ENCODE measurements around the gene TSEN2. TPM values are rescaled to one million over a fixed set of nuclear protein-coding genes. Genes with fewer than 3 reads are reported as not detected.

Gene TSEN2
- total and polyA plus RNA-seq, 2 of the 4 experiments (the other 2 are of a cell fraction) = 9.5 to 14.2 TPM

- no peak for ATAC-seq (ENCODE audit: low read depth)
- BruUV-seq (replicated peaks) = no TSS peak
- Histone ChIP-seq H4K8ac (ENCODE audit: low read depth in 2 of 2, low read length in 2 of 2) (peak overlapping the region; percentile 16 to 83), H2BK15ac (ENCODE audit: low read depth, low read length) (no peak overlapping the region), H2BK120ac (ENCODE audit: low read depth, low read length) (no peak overlapping the region), H2BK20ac (ENCODE audit: low read depth, low read length) (no peak overlapping the region), H2AK5ac (ENCODE audit: low read depth, low read length) (0 out of 2 replicates have a peak overlapping the region, but pooled peaks have one; percentile 2), H3K4me1 (ENCODE audit: control insufficient read depth, insufficient read depth, low read length) (no peaks in the 10 kb centered on the region; the same call in 1 of the 2 replicates), H4K91ac (ENCODE audit: insufficient read depth, low read depth, low read length) (peak overlapping the region; percentile 48; the same call in 1 of the 2 replicates), H3K27ac (ENCODE audit: insufficient read depth, low read length) (peak overlapping the region; percentile 35; the same call in 1 of the 2 replicates), H3K14ac (replicated peaks; ENCODE audit: low read depth, low read length) (peak overlapping the region; percentile 75), H3K9me1 (ENCODE audit: insufficient read depth, low read length) (no peaks in the 10 kb centered on the region), H3K79me1 (ENCODE audit: low read depth in 1 of 2, low read length in 2 of 2) (peaks cover 8 to 18% of the 10 kb centered on the region in 2 experiments; a peak in 3 of 4 replicates), H3K36me3 (ENCODE audit: control insufficient read depth, insufficient read depth, low read length) (no peaks in the 10 kb centered on the region), H3K56ac (ENCODE audit: extremely low read depth, insufficient read depth, low read length) (no peak overlapping the region), H2AK9ac (replicated peaks; ENCODE audit: low read depth, low read length, poor library complexity) (peak overlapping the region; percentile 85), H4K20me1 (ENCODE audit: insufficient read depth, low read length) (no peaks in the 10 kb centered on the region), H3K4ac (ENCODE audit: low read depth, low read length) (peak overlapping the region; percentile 62), H4K5ac (ENCODE audit: low read depth, low read length) (peak overlapping the region; percentile 53; the same call in 1 of the 2 replicates), H3K9me3 (ENCODE audit: control insufficient read depth, insufficient read depth, low read length) (no peaks in the 10 kb centered on the region), H2BK5ac (ENCODE audit: low read depth, low read length, poor library complexity, severe bottlenecking) (no peak overlapping the region), H3K9ac (ENCODE audit: low read depth, low read length) (peak overlapping the region; percentile 78), H3K4me2 (ENCODE audit: low read depth, low read length) (peak overlapping the region; percentile 81), H3K4me3 (ENCODE audit: insufficient read depth, low read depth, low read length) (peak overlapping the region; percentile 78), H2AFZ (replicated peaks; ENCODE audit: low read length, poor library complexity) (peak overlapping the region; percentile 95), H3K23ac (ENCODE audit: low read depth, low read length) (peak overlapping the region; percentile 91), H3K18ac (ENCODE audit: low read depth, low read length) (no peak overlapping the region), H3K27me3 (ENCODE audit: control insufficient read depth, insufficient read depth, low read length) (no peaks in the 10 kb centered on the region)
- no peak for DNase-seq
- intact Hi-C loops (cut with micrococcal nuclease) = loop anchor here (1.0 kb wide), 1 partner anchor 407 kb away; no protein-coding TSS in a partner anchor
- ChIA-PET POLR2A (ENCODE audit: unreplicated experiment) (no interaction called here), CTCF (interaction anchor here (1.1 to 1.4 kb wide), 2 partner anchors 51 to 350 kb away, joined by 3 read pairs; no protein-coding TSS in a partner anchor)
- dilution Hi-C loops (cut with HindIII; ENCODE audit: low sequenced_read_pairs, unreplicated experiment) = no loop called here
- TF ChIP-seq CTCF (conservative IDR thresholded peaks at IDR 0.05; ENCODE audit: low read depth, low read length) = no peak
- no peak for TF ChIP-seq ELK1 (IDR thresholded peaks at IDR 0.05; ENCODE audit: borderline replicate concordance, low read depth, low read length)
- no peak for TF ChIP-seq RFX5 (IDR thresholded peaks at IDR 0.05; ENCODE audit: low read depth, low read length)
- no peak for TF ChIP-seq POLR2A (IDR thresholded peaks at IDR 0.05; ENCODE audit: low read depth, low read length)
- no peak for TF ChIP-seq MXI1 (IDR thresholded peaks at IDR 0.05; ENCODE audit: borderline replicate concordance, low read depth, low read length)
- no peak for TF ChIP-seq FOS (IDR thresholded peaks at IDR 0.05; ENCODE audit: low read depth, low read length)
- TF ChIP-seq CHD1 (IDR thresholded peaks at IDR 0.05; ENCODE audit: low read depth, low read length) = no peak
- no peak for TF ChIP-seq RCOR1 (IDR thresholded peaks at IDR 0.05; ENCODE audit: insufficient replicate concordance, low read length)
- TF ChIP-seq USF2 (IDR thresholded peaks at IDR 0.05; ENCODE audit: low read depth, low read length) = no peak
- no peak for TF ChIP-seq RAD21 (IDR thresholded peaks at IDR 0.05; ENCODE audit: low read length)
- no peak for TF ChIP-seq NFE2L2 (IDR thresholded peaks at IDR 0.05; ENCODE audit: low read depth, low read length)
- TF ChIP-seq BHLHE40 (IDR thresholded peaks at IDR 0.05; ENCODE audit: low read depth, low read length) = no peak
- TF ChIP-seq SMC3 (IDR thresholded peaks at IDR 0.05; ENCODE audit: low read depth, low read length) = no peak
- no peak for TF ChIP-seq MAFK (IDR thresholded peaks at IDR 0.05; ENCODE audit: low read depth, low read length)
- WGBS, 2 experiments (ENCODE audit: extremely low coverage in 2 of 2, insufficient read length in 1 of 2) = 0% methylated on average over 3 of the region's 5 CpGs; no CpG with 5 or more reads in 1 of the 2 experiments
- in situ Hi-C loops (cut with MboI; ENCODE audit: low sequenced_read_pairs) = no loop called here
These were observed 675 bp downstream of the TSEN2 start for GRCh38 chr3:12484983-12485327.

Measured in IMR-90 (cell line).